WTC11 (cell line): ENCODE measurements around the gene PWP2.
"Not testable (repeated sequence)": the region's sequence is repeated elsewhere in the genome, so short reads cannot be mapped to it uniquely, and the experiment has no call there.

ENCODE experiments used
- ATF1 ChIP-seq: sonication (generic); formaldehyde crosslinking; IDR thresholded peaks from 2 replicates; pipeline ENCODE4 v1.8.1; 2023; ENCODE audit warnings: mild to moderate bottlenecking, moderate library complexity, missing genetic modification reagents
- CREB1 ChIP-seq: sonication (generic); formaldehyde crosslinking; IDR thresholded peaks from 2 replicates; pipeline ENCODE4 v1.8.0; 2023; ENCODE audit warnings: mild to moderate bottlenecking, missing genetic modification reagents
- HMGA2 ChIP-seq: fragments of 250-450 bp; sonication (Bioruptor Pico); IDR thresholded peaks from 2 replicates; pipeline ENCODE4 v1.4.0; 2021; ENCODE audit warnings: mild to moderate bottlenecking, moderate library complexity
- MYBL2 ChIP-seq: sonication (generic); formaldehyde crosslinking; IDR thresholded peaks from 2 replicates; pipeline ENCODE4 v1.8.1; 2023; ENCODE audit warnings: mild to moderate bottlenecking, moderate library complexity, missing genetic modification reagents
- SP1 ChIP-seq: sonication (generic); formaldehyde crosslinking; conservative IDR thresholded peaks from 2 replicates; pipeline ENCODE4 v1.8.1; 2022; ENCODE audit warnings: missing genetic modification reagents
- TCF7 ChIP-seq: sonication (generic); formaldehyde crosslinking; IDR thresholded peaks from 2 replicates; pipeline ENCODE4 v1.8.0; 2022; ENCODE audit warnings: mild to moderate bottlenecking, low read depth, missing genetic modification reagents, moderate library complexity
- TEAD4 ChIP-seq: sonication (generic); formaldehyde crosslinking; IDR thresholded peaks from 2 replicates; pipeline ENCODE4 v1.8.0; 2022; ENCODE audit warnings: mild to moderate bottlenecking, missing genetic modification reagents
- ZNF121 ChIP-seq: sonication (generic); formaldehyde crosslinking; IDR thresholded peaks from 2 replicates; pipeline ENCODE4 v1.8.0; 2023; ENCODE audit warnings: missing genetic modification reagents
- TF ChIP-seq, protein P1 (sequence below): fragments of 200-600 bp; IDR thresholded peaks from 2 replicates; pipeline ENCODE4 v1.8.0; 2022; ENCODE audit warnings: antibody characterized with exemption
- TF ChIP-seq, protein P2 (sequence below): sonication (generic); formaldehyde crosslinking; conservative IDR thresholded peaks from 2 replicates; pipeline ENCODE4 v1.8.1; 2022; ENCODE audit warnings: mild to moderate bottlenecking, missing genetic modification reagents
- TF ChIP-seq, protein P3 (sequence below): sonication (generic); formaldehyde crosslinking; IDR thresholded peaks from 2 replicates; pipeline ENCODE4 v1.8.0; 2022; ENCODE audit warnings: mild to moderate bottlenecking, missing genetic modification reagents
- TF ChIP-seq, protein P4 (sequence below): fragments of 250-450 bp; sonication (Bioruptor Pico); IDR thresholded peaks from 2 replicates; pipeline ENCODE4 v1.9.0; 2021; ENCODE audit warnings: moderate library complexity, mild to moderate bottlenecking, inconsistent platforms, borderline replicate concordance
- TF ChIP-seq, protein P5 (sequence below): sonication (generic); formaldehyde crosslinking; IDR thresholded peaks from 2 replicates; pipeline ENCODE4 v1.8.1; 2022; ENCODE audit warnings: low read depth, missing genetic modification reagents, borderline replicate concordance
- TF ChIP-seq, protein P6 (sequence below): sonication (generic); formaldehyde crosslinking; IDR thresholded peaks from 2 replicates; pipeline ENCODE4 v1.8.1; 2023; ENCODE audit warnings: mild to moderate bottlenecking, missing genetic modification reagents, moderate library complexity

DNA sequence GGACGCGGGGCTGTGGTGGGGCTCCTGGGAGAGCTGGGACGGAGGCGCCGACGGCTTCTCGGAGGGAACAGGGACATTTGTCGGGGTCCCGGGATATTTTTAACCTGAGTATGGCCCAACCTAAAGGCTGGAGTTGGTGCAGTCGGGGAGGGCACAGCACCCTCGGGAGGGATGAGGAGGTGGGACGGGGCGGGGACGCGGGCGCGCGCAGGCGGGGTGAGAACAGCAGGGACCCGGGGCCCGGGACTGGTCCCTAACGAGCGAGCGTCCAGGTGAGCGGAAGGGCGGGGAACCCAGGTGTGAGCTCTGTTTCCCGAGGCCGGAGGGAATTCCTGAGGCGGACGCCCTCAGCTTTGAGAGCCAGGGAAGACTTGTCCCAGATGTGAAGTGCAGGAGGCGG, 390 bp downstream of the PWP2 start:
- not testable (repeated sequence) for TF ChIP-seq ATF1 (CRISPR knock-in tag); TCF7 (CRISPR knock-in tag); CREB1; SP1 (CRISPR knock-in tag); HMGA2 (CRISPR knock-in tag); TEAD4 (CRISPR knock-in tag); MYBL2 (CRISPR knock-in tag); ZNF121
- TF ChIP-seq, protein P1, sequence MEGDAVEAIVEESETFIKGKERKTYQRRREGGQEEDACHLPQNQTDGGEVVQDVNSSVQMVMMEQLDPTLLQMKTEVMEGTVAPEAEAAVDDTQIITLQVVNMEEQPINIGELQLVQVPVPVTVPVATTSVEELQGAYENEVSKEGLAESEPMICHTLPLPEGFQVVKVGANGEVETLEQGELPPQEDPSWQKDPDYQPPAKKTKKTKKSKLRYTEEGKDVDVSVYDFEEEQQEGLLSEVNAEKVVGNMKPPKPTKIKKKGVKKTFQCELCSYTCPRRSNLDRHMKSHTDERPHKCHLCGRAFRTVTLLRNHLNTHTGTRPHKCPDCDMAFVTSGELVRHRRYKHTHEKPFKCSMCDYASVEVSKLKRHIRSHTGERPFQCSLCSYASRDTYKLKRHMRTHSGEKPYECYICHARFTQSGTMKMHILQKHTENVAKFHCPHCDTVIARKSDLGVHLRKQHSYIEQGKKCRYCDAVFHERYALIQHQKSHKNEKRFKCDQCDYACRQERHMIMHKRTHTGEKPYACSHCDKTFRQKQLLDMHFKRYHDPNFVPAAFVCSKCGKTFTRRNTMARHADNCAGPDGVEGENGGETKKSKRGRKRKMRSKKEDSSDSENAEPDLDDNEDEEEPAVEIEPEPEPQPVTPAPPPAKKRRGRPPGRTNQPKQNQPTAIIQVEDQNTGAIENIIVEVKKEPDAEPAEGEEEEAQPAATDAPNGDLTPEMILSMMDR = not testable (repeated sequence)
- TF ChIP-seq, protein P2, sequence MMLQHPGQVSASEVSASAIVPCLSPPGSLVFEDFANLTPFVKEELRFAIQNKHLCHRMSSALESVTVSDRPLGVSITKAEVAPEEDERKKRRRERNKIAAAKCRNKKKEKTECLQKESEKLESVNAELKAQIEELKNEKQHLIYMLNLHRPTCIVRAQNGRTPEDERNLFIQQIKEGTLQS = not testable (repeated sequence)
- TF ChIP-seq, protein P3, sequence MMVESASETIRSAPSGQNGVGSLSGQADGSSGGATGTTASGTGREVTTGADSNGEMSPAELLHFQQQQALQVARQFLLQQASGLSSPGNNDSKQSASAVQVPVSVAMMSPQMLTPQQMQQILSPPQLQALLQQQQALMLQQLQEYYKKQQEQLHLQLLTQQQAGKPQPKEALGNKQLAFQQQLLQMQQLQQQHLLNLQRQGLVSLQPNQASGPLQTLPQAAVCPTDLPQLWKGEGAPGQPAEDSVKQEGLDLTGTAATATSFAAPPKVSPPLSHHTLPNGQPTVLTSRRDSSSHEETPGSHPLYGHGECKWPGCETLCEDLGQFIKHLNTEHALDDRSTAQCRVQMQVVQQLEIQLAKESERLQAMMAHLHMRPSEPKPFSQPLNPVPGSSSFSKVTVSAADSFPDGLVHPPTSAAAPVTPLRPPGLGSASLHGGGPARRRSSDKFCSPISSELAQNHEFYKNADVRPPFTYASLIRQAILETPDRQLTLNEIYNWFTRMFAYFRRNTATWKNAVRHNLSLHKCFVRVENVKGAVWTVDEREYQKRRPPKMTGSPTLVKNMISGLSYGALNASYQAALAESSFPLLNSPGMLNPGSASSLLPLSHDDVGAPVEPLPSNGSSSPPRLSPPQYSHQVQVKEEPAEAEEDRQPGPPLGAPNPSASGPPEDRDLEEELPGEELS (CRISPR knock-in tag) = not testable (repeated sequence)
- TF ChIP-seq, protein P4, sequence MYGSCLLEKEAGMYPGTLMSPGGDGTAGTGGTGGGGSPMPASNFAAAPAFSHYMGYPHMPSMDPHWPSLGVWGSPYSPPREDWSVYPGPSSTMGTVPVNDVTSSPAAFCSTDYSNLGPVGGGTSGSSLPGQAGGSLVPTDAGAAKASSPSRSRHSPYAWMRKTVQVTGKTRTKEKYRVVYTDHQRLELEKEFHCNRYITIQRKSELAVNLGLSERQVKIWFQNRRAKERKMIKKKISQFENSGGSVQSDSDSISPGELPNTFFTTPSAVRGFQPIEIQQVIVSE (CRISPR knock-in tag) = not testable (repeated sequence)
- TF ChIP-seq, protein P5, sequence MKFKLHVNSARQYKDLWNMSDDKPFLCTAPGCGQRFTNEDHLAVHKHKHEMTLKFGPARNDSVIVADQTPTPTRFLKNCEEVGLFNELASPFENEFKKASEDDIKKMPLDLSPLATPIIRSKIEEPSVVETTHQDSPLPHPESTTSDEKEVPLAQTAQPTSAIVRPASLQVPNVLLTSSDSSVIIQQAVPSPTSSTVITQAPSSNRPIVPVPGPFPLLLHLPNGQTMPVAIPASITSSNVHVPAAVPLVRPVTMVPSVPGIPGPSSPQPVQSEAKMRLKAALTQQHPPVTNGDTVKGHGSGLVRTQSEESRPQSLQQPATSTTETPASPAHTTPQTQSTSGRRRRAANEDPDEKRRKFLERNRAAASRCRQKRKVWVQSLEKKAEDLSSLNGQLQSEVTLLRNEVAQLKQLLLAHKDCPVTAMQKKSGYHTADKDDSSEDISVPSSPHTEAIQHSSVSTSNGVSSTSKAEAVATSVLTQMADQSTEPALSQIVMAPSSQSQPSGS (CRISPR knock-in tag) = not testable (repeated sequence)
- TF ChIP-seq, protein P6, sequence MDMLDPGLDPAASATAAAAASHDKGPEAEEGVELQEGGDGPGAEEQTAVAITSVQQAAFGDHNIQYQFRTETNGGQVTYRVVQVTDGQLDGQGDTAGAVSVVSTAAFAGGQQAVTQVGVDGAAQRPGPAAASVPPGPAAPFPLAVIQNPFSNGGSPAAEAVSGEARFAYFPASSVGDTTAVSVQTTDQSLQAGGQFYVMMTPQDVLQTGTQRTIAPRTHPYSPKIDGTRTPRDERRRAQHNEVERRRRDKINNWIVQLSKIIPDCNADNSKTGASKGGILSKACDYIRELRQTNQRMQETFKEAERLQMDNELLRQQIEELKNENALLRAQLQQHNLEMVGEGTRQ = not testable (repeated sequence)
